AG09309 (cell line): ENCODE results near the gene SMAD1.

ENCODE experiments used
- DNase-seq: peaks from one replicate; pipeline ENCODE4 v3.0.0-alpha.2; 2010; ENCODE audit warnings: low read depth
- H3K4me3 ChIP-seq: 2 replicates; pipeline ENCODE4 v1.5.1; 2011; ENCODE audit warnings: mild to moderate bottlenecking, low read depth, low read length, moderate library complexity; ENCODE audit not compliant: control insufficient read depth
- TF ChIP-seq, protein P1 (sequence below): IDR thresholded peaks from 2 replicates; pipeline ENCODE4 v1.5.1; 2011; ENCODE audit warnings: mild to moderate bottlenecking, low read depth, low read length, inconsistent platforms; ENCODE audit not compliant: insufficient read depth, control insufficient read depth; ENCODE audit errors: missing control alignments

Gene SMAD1

DNA sequence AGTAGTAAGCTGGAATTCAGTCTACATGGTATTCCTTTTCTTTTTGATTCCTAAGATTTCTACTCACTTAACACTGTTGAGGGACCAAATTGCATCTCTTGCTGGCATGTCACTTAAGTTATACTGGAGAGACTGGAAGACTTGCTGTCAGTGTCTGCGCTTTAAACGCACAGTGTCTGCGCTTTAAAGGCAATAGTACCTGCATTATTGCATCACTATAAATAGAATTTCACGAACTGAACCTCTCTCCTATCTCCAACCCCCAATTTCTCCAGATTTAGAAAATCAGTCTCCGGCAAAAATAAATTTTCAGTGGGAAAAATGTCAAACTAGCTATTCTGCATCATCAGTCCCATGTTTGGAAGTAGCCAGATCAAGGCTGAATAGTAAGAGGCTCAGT, 21.2 kb downstream of the SMAD1 start:
- no peak for DNase-seq
- no peak overlapping the region for H3K4me3 ChIP-seq
- TF ChIP-seq, protein P1, sequence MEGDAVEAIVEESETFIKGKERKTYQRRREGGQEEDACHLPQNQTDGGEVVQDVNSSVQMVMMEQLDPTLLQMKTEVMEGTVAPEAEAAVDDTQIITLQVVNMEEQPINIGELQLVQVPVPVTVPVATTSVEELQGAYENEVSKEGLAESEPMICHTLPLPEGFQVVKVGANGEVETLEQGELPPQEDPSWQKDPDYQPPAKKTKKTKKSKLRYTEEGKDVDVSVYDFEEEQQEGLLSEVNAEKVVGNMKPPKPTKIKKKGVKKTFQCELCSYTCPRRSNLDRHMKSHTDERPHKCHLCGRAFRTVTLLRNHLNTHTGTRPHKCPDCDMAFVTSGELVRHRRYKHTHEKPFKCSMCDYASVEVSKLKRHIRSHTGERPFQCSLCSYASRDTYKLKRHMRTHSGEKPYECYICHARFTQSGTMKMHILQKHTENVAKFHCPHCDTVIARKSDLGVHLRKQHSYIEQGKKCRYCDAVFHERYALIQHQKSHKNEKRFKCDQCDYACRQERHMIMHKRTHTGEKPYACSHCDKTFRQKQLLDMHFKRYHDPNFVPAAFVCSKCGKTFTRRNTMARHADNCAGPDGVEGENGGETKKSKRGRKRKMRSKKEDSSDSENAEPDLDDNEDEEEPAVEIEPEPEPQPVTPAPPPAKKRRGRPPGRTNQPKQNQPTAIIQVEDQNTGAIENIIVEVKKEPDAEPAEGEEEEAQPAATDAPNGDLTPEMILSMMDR = no peak

DNA sequence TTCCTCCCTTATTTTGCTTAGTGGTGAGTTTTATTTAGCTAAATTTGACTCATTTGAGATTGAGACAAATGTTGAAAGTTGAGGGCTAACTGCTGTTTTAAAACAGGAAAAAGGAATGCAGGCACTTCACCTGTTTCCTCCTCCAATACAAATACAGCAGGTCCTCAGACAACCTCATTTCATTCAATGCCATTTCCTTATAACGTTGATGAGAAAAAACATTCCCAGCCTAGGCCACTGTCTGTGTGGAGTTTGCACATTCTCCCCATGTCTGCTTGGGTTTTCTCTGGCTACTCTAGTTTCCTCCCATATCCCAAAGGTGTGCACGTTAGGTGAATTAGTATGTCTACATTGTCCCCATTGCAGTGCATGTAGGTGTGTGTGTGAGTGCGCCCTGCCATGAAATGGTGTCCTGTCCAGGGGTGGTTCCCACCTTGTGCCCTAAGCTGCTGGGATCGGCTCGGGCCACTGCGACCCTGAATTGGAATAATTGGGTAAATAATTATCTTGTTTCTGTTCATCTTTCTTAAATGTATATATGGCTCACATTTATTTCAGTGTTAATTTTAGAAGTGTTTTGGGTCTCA, 21.9 kb downstream of the SMAD1 start:
- no peak overlapping the region for H3K4me3 ChIP-seq
- TF ChIP-seq, protein P1 = no peak
- DNase-seq = no peak

DNA sequence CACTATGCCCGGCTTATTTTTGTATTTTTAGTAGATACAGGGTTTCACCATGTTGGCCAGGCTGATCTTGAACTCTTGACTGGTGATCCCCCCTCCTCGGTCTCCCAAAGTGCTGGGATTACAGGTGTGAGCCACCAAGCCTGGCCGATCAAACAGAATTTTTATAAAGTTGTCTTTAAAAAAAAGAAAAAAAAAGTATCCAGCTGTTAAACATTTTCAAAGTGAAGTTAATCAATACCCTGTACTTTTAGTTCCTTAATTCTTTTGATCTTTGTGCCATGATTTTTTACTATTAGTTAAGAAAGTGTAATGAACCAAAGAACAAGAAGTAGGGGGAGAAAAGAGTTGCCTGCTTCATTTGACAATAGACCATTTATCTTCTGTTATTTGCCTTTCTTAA, 24.3 kb downstream of the SMAD1 start:
- H3K4me3 ChIP-seq = no peak overlapping the region
- TF ChIP-seq, protein P1 = no peak
- DNase-seq = no peak

DNA sequence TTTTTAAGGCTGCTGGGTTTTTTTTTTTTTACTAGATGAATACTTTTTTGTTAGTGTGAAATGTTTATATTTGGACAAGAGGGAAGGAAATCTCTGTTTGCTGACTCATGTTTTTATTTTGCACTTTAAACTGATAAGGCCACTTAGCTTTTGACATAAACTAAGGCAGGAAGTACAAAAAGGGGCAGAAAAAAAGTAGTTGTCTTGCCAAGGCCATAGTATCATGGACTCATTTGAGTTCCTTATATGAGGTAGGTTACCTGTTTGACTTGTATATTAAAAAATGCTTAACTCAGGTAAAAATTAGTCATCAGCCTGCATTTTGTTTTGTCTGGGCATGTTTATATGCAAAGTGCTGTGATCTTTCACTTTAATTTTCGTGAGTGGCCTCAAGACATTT, 26.0 kb downstream of the SMAD1 start:
- no peak for DNase-seq
- H3K4me3 ChIP-seq = no peak overlapping the region
- TF ChIP-seq, protein P1 = no peak

DNA sequence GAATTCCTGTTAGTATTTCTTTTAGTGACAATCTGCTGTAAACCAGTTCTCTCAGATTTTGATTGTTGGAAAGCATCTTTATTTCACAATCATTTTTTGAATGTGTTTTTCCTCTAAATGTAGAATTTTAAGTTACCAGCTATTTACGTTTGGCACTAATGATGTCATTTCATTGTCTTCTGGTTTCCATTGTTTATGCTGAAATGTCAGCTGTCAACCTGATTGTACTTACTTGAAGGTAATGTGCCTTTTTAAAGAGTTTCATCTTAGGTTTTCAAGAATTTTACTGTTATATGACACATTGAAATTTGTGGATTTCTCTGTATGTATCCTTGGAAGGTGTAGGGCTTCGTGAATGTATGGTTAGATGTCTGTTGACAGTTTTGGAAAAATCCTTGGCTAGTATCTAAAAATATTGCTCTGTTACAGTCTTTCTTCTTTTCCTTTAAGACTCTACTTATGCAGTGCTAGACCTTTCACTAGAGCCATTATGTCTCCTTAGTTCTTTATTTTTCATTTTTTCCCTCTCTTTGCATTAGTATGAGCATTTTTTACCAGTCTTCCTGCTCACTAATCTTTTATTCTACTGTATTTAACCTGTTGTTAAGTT, 30.4 kb downstream of the SMAD1 start:
- no peak for DNase-seq
- H3K4me3 ChIP-seq = no peak overlapping the region
- TF ChIP-seq, protein P1 = no peak

DNA sequence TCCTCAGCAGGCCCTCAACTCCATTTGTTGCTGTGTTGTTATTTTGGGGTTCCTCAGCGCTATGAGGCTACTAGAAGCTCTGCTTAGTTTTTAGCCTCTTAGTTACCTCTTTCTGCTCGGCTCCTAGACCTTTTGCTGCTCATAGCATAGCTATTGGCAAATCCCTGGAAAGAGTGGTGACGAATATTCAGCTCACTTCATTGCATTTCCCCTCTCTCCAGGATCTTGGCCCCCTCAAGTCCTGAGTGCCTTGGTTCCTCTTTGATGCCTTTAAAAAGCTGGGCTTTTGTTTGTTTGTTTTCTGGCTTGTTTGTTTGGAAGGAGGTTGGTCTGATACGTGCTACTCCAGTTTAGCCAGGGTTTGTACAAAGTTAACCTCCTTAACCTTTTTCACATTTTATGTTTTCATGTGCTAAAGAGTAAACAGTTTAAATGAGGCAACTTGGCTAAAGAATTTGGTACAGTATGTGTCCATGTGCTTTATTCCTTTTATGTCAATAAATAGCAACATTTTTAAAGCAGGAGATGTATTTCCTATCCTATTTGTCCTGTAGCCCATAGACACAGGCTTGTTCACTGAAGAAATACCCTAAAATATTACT, 31.5 kb downstream of the SMAD1 start:
- TF ChIP-seq, protein P1 = no peak

DNA sequence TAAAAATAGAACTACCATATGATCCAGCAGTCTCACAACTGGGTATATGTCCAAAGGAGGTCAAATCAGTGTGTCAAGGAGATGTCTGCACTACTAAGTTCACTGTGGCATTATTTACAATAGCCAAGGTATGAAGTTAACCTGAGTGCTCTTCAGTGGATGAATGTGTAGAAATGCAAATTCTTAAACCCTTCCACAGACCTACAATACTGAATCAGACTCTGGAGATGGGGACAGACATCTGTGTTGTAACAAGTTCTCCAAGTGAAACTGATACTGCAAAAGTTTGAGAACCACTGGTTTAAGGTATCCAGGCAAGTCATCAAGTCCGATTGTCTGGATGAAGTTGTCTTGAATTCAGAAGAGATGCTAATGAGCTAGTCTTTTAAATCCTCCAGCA, 38.5 kb downstream of the SMAD1 start:
- no peak overlapping the region for H3K4me3 ChIP-seq
- no peak for DNase-seq
- TF ChIP-seq, protein P1 = no peak

More for the DNA sequence above, 31.5 kb downstream of the SMAD1 start:
- no peak for DNase-seq
- H3K4me3 ChIP-seq = no peak overlapping the region
